ENCODE measurements around the gene PCK2. TPM values are rescaled to one million over a fixed set of nuclear protein-coding genes. Genes with fewer than 3 reads are reported as not detected.

Gene PCK2
- total and polyA plus RNA-seq, 2 of the 8 experiments (the other 6 are each of a cell fraction or from before 2014, with no cell fraction given): 81.9 to 115 TPM

GRCh38 chr14:24145219-24145618, 51.1 kb downstream of the PCK2 start:
- Histone ChIP-seq H2BK15ac (ENCODE audit: low read length) (no peak overlapping the region), H3K36me3 (ENCODE audit: control insufficient read depth in 2 of 4, insufficient read depth in 4 of 4, low read length in 3 of 4) (peaks cover 4 to 18% (median 12%) of the 10 kb centered on the region in 4 experiments; a peak in 7 of 8 replicates), H4K8ac (ENCODE audit: extremely low read depth, insufficient read depth, low read length) (no peak overlapping the region), H3K23me2 (ENCODE audit: low read depth, low read length) (peaks cover 13% of the 10 kb centered on the region), H3K4me1 (replicated peaks in 1 of 4; ENCODE audit: control insufficient read depth in 3 of 4, insufficient read depth in 4 of 4, low read length in 3 of 4) (peaks cover 0 to 10% (median 8%) of the 10 kb centered on the region in 4 experiments; a peak in 5 of 7 replicates), H2BK5ac (ENCODE audit: low read depth, low read length) (no peak overlapping the region), H3K23ac (ENCODE audit: insufficient read length) (no peak overlapping the region), H3K9ac (replicated peaks in 1 of 4; ENCODE audit: extremely low read depth in 1 of 4, low read depth in 3 of 4, low read length in 3 of 4) (no peak overlapping the region), H3K27me3 (replicated peaks in 1 of 4; ENCODE audit: control insufficient read depth in 3 of 4, extremely low read depth in 1 of 4, insufficient read depth in 3 of 4, low read length in 3 of 4) (no peaks in the 10 kb centered on the region), H2AK5ac (ENCODE audit: low read depth, low read length) (no peak overlapping the region), H2BK12ac (ENCODE audit: low read depth, low read length) (no peak overlapping the region), H3K4me2 (ENCODE audit: insufficient read depth in 1 of 2, low read depth in 2 of 2, low read length in 2 of 2) (peak overlapping the region in 1 of 2 experiments; percentile 83; a peak in 2 of 4 replicates), H3K4ac (replicated peaks; ENCODE audit: insufficient read length, low read depth, low read length) (no peak overlapping the region), H2BK120ac (replicated peaks; ENCODE audit: low read depth, low read length) (no peak overlapping the region), H2BK20ac (ENCODE audit: low read length) (no peak overlapping the region), H3K18ac (ENCODE audit: extremely low read depth, low read length) (no peak overlapping the region), H3K27ac (ENCODE audit: low read depth, low read length) (no peak overlapping the region), H4K20me1 (replicated peaks in 1 of 2; ENCODE audit: control insufficient read depth in 1 of 2, insufficient read depth in 2 of 2, low read length in 2 of 2) (peaks cover 0 to 12% of the 10 kb centered on the region in 2 experiments), H3K79me2 (ENCODE audit: control insufficient read depth in 1 of 2, insufficient read depth in 2 of 2, low read length in 2 of 2) (peaks cover 0 to 28% of the 10 kb centered on the region in 2 experiments; a peak in 3 of 4 replicates), H3K56ac (replicated peaks; ENCODE audit: insufficient read length, low read depth, low read length) (no peak overlapping the region), H2AFZ (ENCODE audit: low read length) (no peak overlapping the region), H4K5ac (ENCODE audit: insufficient read length, low read depth, low read length) (no peak overlapping the region), H4K91ac (replicated peaks; ENCODE audit: insufficient read length, low read length) (no peak overlapping the region), H3K4me3 (ENCODE audit: extremely low read depth in 1 of 4, insufficient read depth in 2 of 4, low read depth in 3 of 4, low read length in 4 of 4) (peak overlapping the region in 1 of 4 experiments; percentile 98; a peak in 1 of 8 replicates), H3K14ac (ENCODE audit: insufficient read length) (no peak overlapping the region), H3K79me1 (ENCODE audit: low read depth, low read length) (peaks cover 6% of the 10 kb centered on the region; the same call in 1 of the 2 replicates), H3K9me3 (ENCODE audit: insufficient read depth in 2 of 2, low read depth in 1 of 2, low read length in 1 of 2) (no peaks in the 10 kb centered on the region)
- ChIA-PET CTCF (ENCODE audit: partially characterized antibody) (interaction anchor here (0.8 to 3.0 kb wide), 4 partner anchors 8 to 87 kb away, joined by 3 to 9 read pairs (median 5); no protein-coding TSS in a partner anchor), POLR2A (ENCODE audit: partially characterized antibody) (interaction anchor here (1.3 to 9.6 kb wide), 10 partner anchors 8 to 69 kb away, joined by 3 to 86 read pairs (median 6); partner anchors contain the start of genes CHMP4A, IRF9, PSME1 and REC8)
- no peak for FAIRE-seq
- WGBS, 2 experiments (ENCODE audit: extremely low coverage in 1 of 2, insufficient coverage in 1 of 2, insufficient read length in 1 of 2, insufficient replicate concordance in 2 of 2, low coverage in 1 of 2, low lambda C conversion rate in 2 of 2, missing lambda C conversion rate in 1 of 2): 84% methylated on average over 2 of the region's 2 CpGs; no CpG with 5 or more reads in 1 of the 2 experiments
- no peak for DNase-seq (ENCODE audit: low read depth in 1 of 2, low spot score in 2 of 2)
- TF ChIP-seq SP1 (IDR thresholded peaks at IDR 0.05; ENCODE audit: low read depth, low read length) (no peak), CBX8 (IDR thresholded peaks at IDR 0.05; ENCODE audit: borderline replicate concordance, low read depth, low read length) (no peak), ATF3 (IDR thresholded peaks at IDR 0.05; ENCODE audit: insufficient read depth, low read depth, low read length) (no peak), HDAC6 (IDR thresholded peaks at IDR 0.05; ENCODE audit: low read depth, low read length) (no peak), RXRA (IDR thresholded peaks at IDR 0.05; ENCODE audit: insufficient read depth, low read depth, low read length) (no peak), PHF8 (conservative IDR thresholded peaks at IDR 0.05; ENCODE audit: low read depth, low read length) (no peak), TCF12 (IDR thresholded peaks at IDR 0.05; ENCODE audit: low read depth, low read length) (no peak), POLR2AphosphoS5 (IDR thresholded peaks at IDR 0.05; ENCODE audit: low read depth, low read length) (no peak), KDM5A (IDR thresholded peaks at IDR 0.05; ENCODE audit: low read length) (no peak), EGR1 (IDR thresholded peaks at IDR 0.05; ENCODE audit: borderline replicate concordance, low read depth, low read length) (no peak), RFX5 (IDR thresholded peaks at IDR 0.05; ENCODE audit: borderline replicate concordance, low read depth, low read length) (no peak)
- TF ChIP-seq, protein P1, sequence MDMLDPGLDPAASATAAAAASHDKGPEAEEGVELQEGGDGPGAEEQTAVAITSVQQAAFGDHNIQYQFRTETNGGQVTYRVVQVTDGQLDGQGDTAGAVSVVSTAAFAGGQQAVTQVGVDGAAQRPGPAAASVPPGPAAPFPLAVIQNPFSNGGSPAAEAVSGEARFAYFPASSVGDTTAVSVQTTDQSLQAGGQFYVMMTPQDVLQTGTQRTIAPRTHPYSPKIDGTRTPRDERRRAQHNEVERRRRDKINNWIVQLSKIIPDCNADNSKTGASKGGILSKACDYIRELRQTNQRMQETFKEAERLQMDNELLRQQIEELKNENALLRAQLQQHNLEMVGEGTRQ (IDR thresholded peaks at IDR 0.05; ENCODE audit: low read length): no peak

Measured in H1 (cell line).